ENCODE data around the gene EBF3. TPM values are rescaled to one million over a fixed set of nuclear protein-coding genes. Genes with fewer than 3 reads are reported as not detected.
"Not testable (repeated sequence)": the region's sequence is repeated elsewhere in the genome, so short reads cannot be mapped to it uniquely, and the experiment has no call there.

The EBF3 gene
- polyA plus RNA-seq, 3 donors = 1.6 to 2.4 (median 2.2) TPM

- DNase-seq (ENCODE audit: extremely low read depth in 1 of 11, low read depth in 9 of 11, low spot score in 4 of 11) = no peak
These were observed 28.8 kb downstream of the EBF3 start for GRCh38 chr10:129935102-129935866.

GRCh38 chr10:129934196-129934925 lies 29.7 kb downstream of the EBF3 start:
- no peak for DNase-seq (ENCODE audit: extremely low read depth in 1 of 11, low read depth in 9 of 11, low spot score in 4 of 11)

- DNase-seq (ENCODE audit: extremely low read depth in 1 of 11, low read depth in 9 of 11, low spot score in 4 of 11) = no peak
These were observed 30.5 kb downstream of the EBF3 start for GRCh38 chr10:129933456-129934092.

- DNase-seq (ENCODE audit: extremely low read depth in 1 of 11, low read depth in 9 of 11, low spot score in 4 of 11) = no peak
These were observed 31.2 kb downstream of the EBF3 start for GRCh38 chr10:129932751-129933433.

GRCh38 chr10:129932182-129932581 lies 31.9 kb downstream of the EBF3 start:
- no peak for DNase-seq (ENCODE audit: extremely low read depth in 1 of 11, low read depth in 9 of 11, low spot score in 4 of 11)

- no peak for DNase-seq (ENCODE audit: extremely low read depth in 1 of 11, low read depth in 9 of 11, low spot score in 4 of 11)
These were observed 34.5 kb downstream of the EBF3 start for GRCh38 chr10:129929343-129930292.

- no peak for DNase-seq (ENCODE audit: extremely low read depth in 1 of 11, low read depth in 9 of 11, low spot score in 4 of 11)
These were observed 36.5 kb downstream of the EBF3 start for GRCh38 chr10:129927351-129928120.

GRCh38 chr10:129926066-129927055 lies 37.7 kb downstream of the EBF3 start:
- no peak for DNase-seq (ENCODE audit: extremely low read depth in 1 of 11, low read depth in 9 of 11, low spot score in 4 of 11)

GRCh38 chr10:129924375-129925085 lies 39.5 kb downstream of the EBF3 start:
- no peak for DNase-seq (ENCODE audit: extremely low read depth in 1 of 11, low read depth in 9 of 11, low spot score in 4 of 11)

GRCh38 chr10:129922598-129923123 lies 41.4 kb downstream of the EBF3 start:
- no peak for DNase-seq (ENCODE audit: extremely low read depth in 1 of 11, low read depth in 9 of 11, low spot score in 4 of 11)

- no peak for DNase-seq (ENCODE audit: extremely low read depth in 1 of 11, low read depth in 9 of 11, low spot score in 4 of 11)
These were observed 42.1 kb downstream of the EBF3 start for GRCh38 chr10:129921801-129922597.

- no peak for DNase-seq (ENCODE audit: extremely low read depth in 1 of 11, low read depth in 9 of 11, low spot score in 4 of 11)
These were observed 42.9 kb downstream of the EBF3 start for GRCh38 chr10:129921065-129921670.

GRCh38 chr10:129920187-129920586 lies 43.9 kb downstream of the EBF3 start:
- DNase-seq (ENCODE audit: extremely low read depth in 1 of 11, low read depth in 9 of 11, low spot score in 4 of 11) = not testable (repeated sequence)

GRCh38 chr10:129919358-129919757 lies 44.7 kb downstream of the EBF3 start:
- DNase-seq (ENCODE audit: extremely low read depth in 1 of 11, low read depth in 9 of 11, low spot score in 4 of 11) = no peak

- DNase-seq (ENCODE audit: extremely low read depth in 1 of 11, low read depth in 9 of 11, low spot score in 4 of 11) = no peak
These were observed 45.2 kb downstream of the EBF3 start for GRCh38 chr10:129918836-129919235.
